ENCODE measurements around the gene NKAIN2.

- no peak for TF ChIP-seq CTCF (IDR thresholded peaks at IDR 0.05; ENCODE audit: low read length)
- TF ChIP-seq EZH2phosphoT487 (IDR thresholded peaks at IDR 0.05; ENCODE audit: low read length): no peak
Observed at GRCh38 chr6:123896869-123897268, 93.2 kb downstream of the NKAIN2 start.
